Uterus (tissue), 4 donors: Measurements from ENCODE around the gene PAFAH1B2. TPM values are rescaled to one million over a fixed set of nuclear protein-coding genes. Genes with fewer than 3 reads are reported as not detected.
"Not testable (repeated sequence)": the region's sequence is repeated elsewhere in the genome, so short reads cannot be mapped to it uniquely, and the experiment has no call there.

Experiments
- DNase-seq, 2 donors: peaks; one replicate each; pipeline ENCODE4 v3.0.0-alpha.2; 2019 to 2020
- H3K27ac ChIP-seq, 2 donors: fragments of 200-600 bp; sonication (generic); 1 replicate in 1 of 2; 2 replicates in 1 of 2; pipeline ENCODE4 v1.5.1; 2016 to 2018
- H3K27me3 ChIP-seq, 2 donors: fragments of 200-600 bp; sonication (generic); one replicate each; pipeline ENCODE4 v1.5.1; 2018 to 2019; ENCODE audit warnings: control low read depth in 1 of 2
- H3K36me3 ChIP-seq, 2 donors: fragments of 200-600 bp; sonication (generic); one replicate each; pipeline ENCODE4 v1.5.1; 2019; ENCODE audit warnings: control low read depth in 1 of 2
- H3K4me1 ChIP-seq, 2 donors: fragments of 200-600 bp; sonication (generic); one replicate each; pipeline ENCODE4 v1.5.1; 2018 to 2019; ENCODE audit warnings: control low read depth in 1 of 2
- H3K4me3 ChIP-seq, 2 donors: fragments of 200-600 bp; sonication (generic); 1 replicate in 1 of 2; 2 replicates in 1 of 2; pipeline ENCODE4 v1.5.1; 2018 to 2019; ENCODE audit warnings: mild to moderate bottlenecking in 1 of 2
- H3K9me3 ChIP-seq, 2 donors: fragments of 200-600 bp; sonication (generic); one replicate each; pipeline ENCODE4 v1.5.1; 2019; ENCODE audit warnings: control low read depth in 1 of 2
- POLR2A ChIP-seq, 2 donors: fragments of 450-650 bp; IDR thresholded peaks; one replicate each; pipeline ENCODE4 v1.6.1; 2016; ENCODE audit warnings: antibody characterized with exemption in 2 of 2, mild to moderate bottlenecking in 1 of 2, moderate library complexity in 1 of 2
- intact Hi-C: fragments of 100-400 bp; cut with DNase I; formaldehyde crosslinking; loops from one replicate; pipeline ENCODE4 v1.15.1; 2023; ENCODE audit warnings: low total_unique reads
- total RNA-seq, 4 donors: library from RNA; depleted of rRNA in 3 of 4; stranded (reverse); fragments of >200 nt in 3 of 4; gene quantifications; one replicate each; pipeline versions ENCODE4 v1.1.0 to v1.2.4, GENCODE V29; 2014 to 2023
- TF ChIP-seq, protein P1 (sequence below), 4 experiments: fragments of 200-600 bp in 2 of 4; fragments of 450-650 bp in 2 of 4; sonication (generic) in 2 of 4; IDR thresholded peaks; one replicate each; pipeline ENCODE4 v1.5.1; 2016 to 2019; ENCODE audit warnings: antibody characterized with exemption in 4 of 4, mild to moderate bottlenecking in 2 of 4, moderate library complexity in 1 of 4
- donor health status: DM: yes; HTN: yes; CAD: no.

PAFAH1B2 gene
- total RNA-seq, 4 donors from 2014 or later = 62.8 to 154 (median 128) TPM

DNA sequence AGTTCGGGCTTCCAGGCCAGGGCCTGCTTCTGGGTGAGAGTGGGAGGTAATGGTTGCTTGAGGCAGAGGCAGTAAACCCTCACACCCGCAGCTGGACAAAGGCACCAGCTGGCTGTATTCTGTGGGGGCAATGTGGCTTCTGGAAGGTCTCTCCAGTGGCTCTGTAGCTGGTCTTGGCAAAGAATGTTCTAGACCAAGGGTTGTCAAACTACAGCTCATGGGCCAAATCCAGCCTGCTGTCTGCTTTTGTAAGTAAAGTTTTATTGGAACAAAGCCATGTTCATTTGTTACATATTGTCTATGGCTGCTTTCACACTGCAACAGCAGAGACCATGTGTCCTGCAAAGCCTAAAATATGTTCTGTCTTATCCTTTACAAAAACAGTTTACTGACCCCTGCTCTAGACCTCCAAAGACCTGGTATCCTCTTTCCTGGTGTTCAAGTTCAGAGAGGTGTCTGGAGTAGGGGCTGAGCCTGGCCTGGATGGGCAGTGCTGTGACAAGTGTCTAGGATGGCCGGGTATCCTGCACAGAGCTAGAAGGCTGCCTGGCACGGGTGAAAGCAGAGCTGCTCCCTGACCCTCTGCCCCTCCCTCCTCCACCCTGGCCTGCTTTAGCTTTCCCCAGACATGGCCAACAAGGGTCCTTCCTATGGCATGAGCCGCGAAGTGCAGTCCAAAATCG, 58.4 kb downstream of the PAFAH1B2 start:
- Histone ChIP-seq H3K4me3 (peak overlapping the region; percentile 58 to 95), H3K27me3 (no peaks in the 10 kb centered on the region), H3K4me1 (peaks cover 0 to 12% of the 10 kb centered on the region in 2 donors), H3K9me3 (no peaks in the 10 kb centered on the region), H3K36me3 (no peaks in the 10 kb centered on the region), H3K27ac (peak overlapping the region; percentile 97 to 98)
- no peak for DNase-seq
- intact Hi-C loops = no loop called here
- TF ChIP-seq, protein P1, sequence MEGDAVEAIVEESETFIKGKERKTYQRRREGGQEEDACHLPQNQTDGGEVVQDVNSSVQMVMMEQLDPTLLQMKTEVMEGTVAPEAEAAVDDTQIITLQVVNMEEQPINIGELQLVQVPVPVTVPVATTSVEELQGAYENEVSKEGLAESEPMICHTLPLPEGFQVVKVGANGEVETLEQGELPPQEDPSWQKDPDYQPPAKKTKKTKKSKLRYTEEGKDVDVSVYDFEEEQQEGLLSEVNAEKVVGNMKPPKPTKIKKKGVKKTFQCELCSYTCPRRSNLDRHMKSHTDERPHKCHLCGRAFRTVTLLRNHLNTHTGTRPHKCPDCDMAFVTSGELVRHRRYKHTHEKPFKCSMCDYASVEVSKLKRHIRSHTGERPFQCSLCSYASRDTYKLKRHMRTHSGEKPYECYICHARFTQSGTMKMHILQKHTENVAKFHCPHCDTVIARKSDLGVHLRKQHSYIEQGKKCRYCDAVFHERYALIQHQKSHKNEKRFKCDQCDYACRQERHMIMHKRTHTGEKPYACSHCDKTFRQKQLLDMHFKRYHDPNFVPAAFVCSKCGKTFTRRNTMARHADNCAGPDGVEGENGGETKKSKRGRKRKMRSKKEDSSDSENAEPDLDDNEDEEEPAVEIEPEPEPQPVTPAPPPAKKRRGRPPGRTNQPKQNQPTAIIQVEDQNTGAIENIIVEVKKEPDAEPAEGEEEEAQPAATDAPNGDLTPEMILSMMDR (IDR thresholded peaks at IDR 0.05) = no peak
- no peak for TF ChIP-seq POLR2A (IDR thresholded peaks at IDR 0.05)

DNA sequence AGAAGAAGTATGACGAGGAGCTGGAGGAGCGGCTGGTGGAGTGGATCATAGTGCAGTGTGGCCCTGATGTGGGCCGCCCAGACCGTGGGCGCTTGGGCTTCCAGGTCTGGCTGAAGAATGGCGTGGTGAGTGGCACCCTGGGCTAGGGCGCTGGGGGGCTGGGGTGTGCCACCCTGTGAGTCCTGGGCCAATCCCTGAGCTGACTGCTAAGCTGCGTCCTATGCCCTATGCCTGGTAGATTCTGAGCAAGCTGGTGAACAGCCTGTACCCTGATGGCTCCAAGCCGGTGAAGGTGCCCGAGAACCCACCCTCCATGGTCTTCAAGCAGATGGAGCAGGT, 59.0 kb downstream of the PAFAH1B2 start:
- TF ChIP-seq, protein P1 (IDR thresholded peaks at IDR 0.05) = no peak
- TF ChIP-seq POLR2A (IDR thresholded peaks at IDR 0.05) = no peak
- intact Hi-C loops = no loop called here
- H3K27ac ChIP-seq = peak overlapping the region; percentile 97 to 98
- no peak for DNase-seq
- peak overlapping the region; percentile 58 to 95 for H3K4me3 ChIP-seq
- H3K27me3 ChIP-seq = no peaks in the 10 kb centered on the region
- peaks cover 0 to 12% of the 10 kb centered on the region in 2 donors for H3K4me1 ChIP-seq
- H3K9me3 ChIP-seq = no peaks in the 10 kb centered on the region
- H3K36me3 ChIP-seq = no peaks in the 10 kb centered on the region

GRCh38 chr11:117204283-117205080, 60.4 kb downstream of the PAFAH1B2 start:
- Histone ChIP-seq H3K4me3 (peak overlapping the region; percentile 58 to 95), H3K36me3 (no peaks in the 10 kb centered on the region), H3K4me1 (peaks cover 0 to 12% of the 10 kb centered on the region in 2 donors)

GRCh38 chr11:117205211-117205818, 61.2 kb downstream of the PAFAH1B2 start:
- Histone ChIP-seq H3K36me3 (no peaks in the 10 kb centered on the region), H3K4me1 (peaks cover 0 to 12% of the 10 kb centered on the region in 2 donors), H3K4me3 (peak overlapping the region; percentile 58 to 95), H3K9me3 (no peaks in the 10 kb centered on the region), H3K27ac (peak overlapping the region; percentile 97 to 98), H3K27me3 (no peaks in the 10 kb centered on the region)
- TF ChIP-seq POLR2A (IDR thresholded peaks at IDR 0.05) = no peak
- TF ChIP-seq, protein P1 (IDR thresholded peaks at IDR 0.05) = no peak
- intact Hi-C loops = no loop called here
- DNase-seq = no peak

More at GRCh38 chr11:117204283-117205080, 60.4 kb downstream of the PAFAH1B2 start:
- intact Hi-C loops = no loop called here
- Histone ChIP-seq H3K27ac (peak overlapping the region; percentile 97 to 98), H3K9me3 (no peaks in the 10 kb centered on the region), H3K27me3 (no peaks in the 10 kb centered on the region)
- TF ChIP-seq, protein P1 (IDR thresholded peaks at IDR 0.05) = no peak
- TF ChIP-seq POLR2A (IDR thresholded peaks at IDR 0.05) = peak in 1 of 2 donors; percentile 7
- DNase-seq = peak in 1 of 2 donors; percentile 65

GRCh38 chr11:117206111-117206510, 62.0 kb downstream of the PAFAH1B2 start:
- intact Hi-C loops, H3K27me3 ChIP-seq, DNase-seq, H3K9me3 ChIP-seq, H3K36me3 ChIP-seq, H3K4me3 ChIP-seq: not testable (repeated sequence)
- Histone ChIP-seq H3K27ac (peak overlapping the region; percentile 59 to 80), H3K4me1 (peaks cover 0 to 12% of the 10 kb centered on the region in 2 donors)

GRCh38 chr11:117206859-117207258, 62.8 kb downstream of the PAFAH1B2 start:
- H3K27me3 ChIP-seq, intact Hi-C loops, H3K9me3 ChIP-seq, DNase-seq, H3K36me3 ChIP-seq, H3K4me3 ChIP-seq: not testable (repeated sequence)
- Histone ChIP-seq H3K4me1 (peaks cover 0 to 12% of the 10 kb centered on the region in 2 donors), H3K27ac (peak overlapping the region in 1 of 2 donors; percentile 36)

DNA sequence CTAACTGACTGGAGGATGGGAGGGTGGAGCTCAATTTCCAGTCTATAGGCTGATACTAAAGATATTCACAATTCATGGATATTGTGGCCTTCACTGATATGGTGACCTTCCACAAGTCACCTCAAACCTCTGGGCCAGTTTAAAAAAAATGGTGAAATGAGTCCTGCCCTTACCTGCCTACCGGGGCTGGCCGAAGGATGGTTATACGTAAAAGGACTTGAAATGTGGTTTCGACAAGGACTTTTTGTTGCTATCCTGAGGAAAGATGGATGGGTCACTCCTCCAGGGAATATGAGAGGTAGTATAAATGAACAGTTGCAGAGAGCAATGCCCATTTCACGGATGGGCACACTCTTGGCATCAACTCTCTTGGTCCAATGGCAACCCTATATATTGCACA, 63.4 kb downstream of the PAFAH1B2 start:
- H3K36me3 ChIP-seq, H3K27me3 ChIP-seq, H3K9me3 ChIP-seq, DNase-seq, H3K27ac ChIP-seq, H3K4me3 ChIP-seq, intact Hi-C loops: not testable (repeated sequence)
- peaks cover 0 to 12% of the 10 kb centered on the region in 2 donors for H3K4me1 ChIP-seq
